Pulmonary artery endothelial cell (primary cell): Measurements from ENCODE around the gene PPP1R12C. TPM values are rescaled to one million over a fixed set of nuclear protein-coding genes. Genes with fewer than 3 reads are reported as not detected.
A peak's percentile ranks its signal among the peaks of the same experiment; 100 is the strongest.
"Not testable (repeated sequence)": the region's sequence is repeated elsewhere in the genome, so short reads cannot be mapped to it uniquely, and the experiment has no call there.

Experiments used
- DNase-seq: peaks from one replicate; pipeline ENCODE4 v3.0.0-alpha.2; 2011; ENCODE audit warnings: low read depth, low spot score
- total RNA-seq: library from RNA; depleted of rRNA; stranded (reverse); fragments of >200 nt; gene quantifications from 2 replicates; pipeline ENCODE4 v1.2.3, GENCODE V29; 2014

Gene PPP1R12C
- total RNA-seq, 1 donor from 2014 or later: 34.8 TPM

DNA sequence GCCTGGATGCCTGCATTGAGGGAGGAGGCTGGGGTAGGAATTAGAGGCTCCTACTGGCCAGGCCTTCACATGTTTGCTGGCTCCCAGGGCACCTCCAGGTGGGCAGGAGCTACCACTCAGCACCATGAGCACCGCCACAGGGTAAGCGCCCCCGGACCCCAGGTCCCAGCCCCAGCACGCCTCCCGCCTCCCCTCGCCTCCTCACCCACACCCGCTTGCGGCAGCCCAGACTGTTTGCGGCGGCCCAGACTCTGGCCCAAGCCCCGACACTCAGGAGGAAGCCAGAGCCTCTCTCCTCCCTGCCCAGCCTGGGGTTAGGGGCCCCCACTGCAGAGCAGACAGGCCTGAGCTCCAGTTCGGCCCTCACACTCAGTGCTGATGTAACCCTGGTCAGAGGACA is 41.1 kb downstream of the PPP1R12C start:
- DNase-seq: no peak

DNA sequence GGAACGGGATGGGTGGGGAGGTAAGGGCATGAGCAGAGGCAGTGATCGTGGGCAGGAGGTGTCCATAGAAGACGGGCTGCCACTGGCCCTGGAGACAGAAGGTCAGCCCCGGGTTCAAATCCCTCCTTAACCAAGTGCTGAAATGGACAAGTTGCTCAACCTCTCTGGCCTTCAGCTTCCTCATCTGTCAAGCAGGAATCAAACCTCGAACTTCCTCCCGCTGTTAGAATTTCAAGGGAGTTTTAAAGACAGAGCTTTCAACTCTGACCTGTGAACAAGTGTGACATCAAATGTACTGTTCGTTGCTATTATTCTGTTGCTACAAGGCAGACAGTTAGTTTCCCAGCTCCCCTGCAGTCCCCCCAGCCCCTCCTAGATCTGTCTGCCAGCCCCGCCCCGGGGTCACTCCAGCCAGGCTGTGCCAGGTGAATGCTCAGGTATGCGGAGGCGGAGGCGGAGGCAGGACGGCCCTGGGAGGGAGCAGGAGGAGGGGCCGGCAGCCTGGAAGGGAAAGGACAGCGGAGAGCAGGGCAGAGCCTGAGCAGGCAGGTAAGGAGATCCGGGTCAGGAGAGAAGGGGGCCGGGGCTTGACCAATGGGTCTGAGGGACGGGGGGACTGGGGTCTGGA is 42.0 kb downstream of the PPP1R12C start, which contains the start of gene EPS8L1:
Gene EPS8L1, plus strand, starts transcription at position 499 of the 628 bp plus-strand sequence. CDS start 576 bp downstream, outside the sequence.
- DNase-seq: no peak

DNA sequence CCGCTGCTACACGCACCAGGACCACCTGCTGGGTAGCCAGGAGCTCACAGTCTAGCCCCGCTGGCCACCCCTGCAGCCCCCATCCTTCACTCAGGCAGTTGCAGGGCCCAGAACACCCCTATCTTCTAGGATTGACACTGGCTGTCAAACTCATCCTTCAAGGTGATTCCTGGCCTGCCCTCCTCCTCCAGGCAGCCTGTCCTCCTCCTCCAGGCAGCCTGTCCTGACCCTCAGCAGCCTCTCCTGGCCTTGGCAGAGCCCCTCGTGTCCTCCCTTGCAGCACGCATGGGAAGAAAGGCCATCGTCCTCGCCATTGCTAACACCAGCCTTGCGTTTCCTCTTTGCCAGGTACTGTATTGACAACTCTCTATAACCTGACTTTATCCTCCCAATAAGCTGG is 45.5 kb downstream of the PPP1R12C start:
- DNase-seq: no peak

GRCh38 chr19:55071129-55071502 is 46.3 kb downstream of the PPP1R12C start:
- DNase-seq: no peak

DNA sequence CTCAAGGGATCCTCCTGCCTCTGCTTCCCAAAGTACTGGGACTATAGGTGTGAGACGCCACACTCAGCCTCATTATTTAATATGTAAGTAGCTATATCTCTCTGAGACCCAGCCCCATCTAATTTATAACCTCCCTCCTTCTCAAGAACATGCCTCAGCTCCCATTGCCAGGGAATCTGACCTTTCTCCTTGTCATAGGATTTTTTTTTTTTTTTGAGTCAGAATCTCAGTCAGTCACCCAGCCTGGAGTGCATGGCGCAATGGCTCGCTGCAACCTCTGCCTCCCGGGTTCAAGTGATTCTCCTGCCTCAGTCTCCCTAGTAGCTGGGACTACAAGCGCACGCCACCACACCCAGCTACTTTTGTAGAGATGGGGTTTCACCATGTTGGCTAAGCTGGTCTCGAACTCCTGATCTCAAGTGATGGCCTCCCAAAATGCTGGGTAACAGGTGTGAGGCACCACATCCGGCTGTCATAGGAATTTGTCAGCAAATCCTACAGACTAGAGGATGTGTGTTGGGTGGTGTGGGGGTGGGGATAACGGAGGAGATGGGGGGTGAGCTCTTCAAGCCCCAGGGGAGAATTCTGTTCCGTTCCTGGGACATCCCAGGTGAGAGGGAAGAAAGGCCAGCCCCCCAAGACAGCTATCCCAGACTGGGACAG is 46.8 kb downstream of the PPP1R12C start:
- no peak for DNase-seq

GRCh38 chr19:55069865-55070197 is 47.6 kb downstream of the PPP1R12C start:
- no peak for DNase-seq

GRCh38 chr19:55068950-55069864 is 48.2 kb downstream of the PPP1R12C start:
- no peak for DNase-seq

GRCh38 chr19:55067869-55068268 is 49.6 kb downstream of the PPP1R12C start:
- no peak for DNase-seq

GRCh38 chr19:55066107-55066709 is 51.2 kb downstream of the PPP1R12C start:
- no peak for DNase-seq

DNA sequence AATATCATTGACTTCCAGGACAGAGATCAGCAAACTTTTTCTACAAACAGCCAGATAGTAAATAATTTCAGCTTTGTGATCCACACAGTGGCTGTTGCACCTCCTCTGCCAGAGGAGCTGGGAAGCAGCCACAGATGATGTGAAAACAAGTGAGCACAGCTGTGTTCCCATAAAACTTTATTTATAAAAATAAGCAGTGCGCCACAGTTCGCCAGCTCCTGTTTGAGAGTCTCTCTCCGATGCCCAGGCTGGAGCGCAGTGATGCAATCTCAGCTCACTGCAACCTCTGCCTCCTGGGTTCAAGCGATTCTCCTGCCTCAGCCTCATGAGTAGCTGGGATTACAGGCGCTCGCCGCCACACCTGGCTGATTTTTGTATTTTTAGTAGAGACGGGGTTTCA is 51.9 kb downstream of the PPP1R12C start:
- DNase-seq: not testable (repeated sequence)

- no peak for DNase-seq
Measured at GRCh38 chr19:55063492-55063843, 54.0 kb downstream of the PPP1R12C start.

DNA sequence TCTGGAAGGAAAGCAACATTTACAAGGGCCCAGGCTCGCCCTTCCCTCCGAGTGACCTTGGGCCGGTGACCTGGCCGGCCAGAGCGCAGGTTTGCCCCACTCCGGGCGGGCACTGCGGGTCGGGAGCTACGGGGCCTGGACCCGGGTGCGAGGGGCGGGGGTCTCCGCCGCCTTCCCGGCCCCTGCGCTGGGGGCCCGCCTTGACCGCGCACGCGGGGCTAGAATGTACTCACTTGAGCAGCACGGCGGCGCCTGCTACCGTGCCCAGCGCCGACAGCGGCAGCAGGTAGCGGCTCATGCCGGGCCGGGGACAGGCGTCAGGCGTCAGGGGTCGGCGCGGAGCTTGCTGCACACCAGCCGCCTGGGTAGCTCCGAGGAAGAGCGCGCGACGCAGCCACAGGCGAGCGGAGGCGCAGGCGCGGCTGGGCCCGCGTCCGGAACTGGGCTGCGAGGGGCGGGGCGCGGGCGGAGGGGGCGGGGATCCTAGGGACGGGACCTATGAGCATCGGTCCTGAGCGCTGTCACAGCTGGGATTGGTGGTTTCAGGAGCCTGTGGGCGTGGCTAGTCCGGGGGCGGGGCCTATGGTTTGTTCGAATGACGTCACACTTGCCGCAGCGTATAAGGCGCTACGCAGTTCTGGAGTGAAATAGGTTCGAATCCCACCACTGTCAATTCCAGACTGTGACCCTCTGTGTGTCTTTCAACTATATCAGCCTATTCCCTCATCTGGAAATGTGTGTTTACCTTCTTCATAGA is 54.5 kb downstream of the PPP1R12C start, which contains the start of gene RDH13:
Gene RDH13, minus strand, starts transcription at position 414 of the 757 bp plus-strand sequence. Its CDS starts 116 bp downstream, at position 298.
- peak; percentile 90 for DNase-seq

- not testable (repeated sequence) for DNase-seq
Measured at GRCh38 chr19:55060287-55060686, 57.1 kb downstream of the PPP1R12C start.

- no peak for DNase-seq
Measured at GRCh38 chr19:55058781-55059610, 58.4 kb downstream of the PPP1R12C start.

DNA sequence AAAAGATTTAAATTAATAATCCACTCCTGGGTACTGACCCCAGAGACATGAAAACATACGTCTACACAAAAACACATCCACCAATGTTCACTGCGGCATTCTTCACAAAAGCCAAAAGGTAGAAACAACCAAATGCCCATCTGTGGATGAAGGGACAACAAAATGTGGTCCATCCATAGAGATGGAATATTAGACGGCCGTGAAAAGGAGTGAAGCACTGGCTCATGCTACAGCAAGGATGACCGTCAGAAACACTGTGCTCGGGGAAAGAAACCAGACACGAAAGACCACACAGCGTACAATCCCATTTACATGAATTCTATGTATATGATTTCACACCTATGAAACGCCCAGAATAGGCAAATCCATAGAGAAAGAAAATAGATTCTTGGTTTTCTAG is 60.6 kb downstream of the PPP1R12C start:
- no peak for DNase-seq

- DNase-seq: no peak
Measured at GRCh38 chr19:55053735-55054134, 63.7 kb downstream of the PPP1R12C start.

- DNase-seq: no peak
Measured at GRCh38 chr19:55050749-55051532, 66.5 kb downstream of the PPP1R12C start.

DNA sequence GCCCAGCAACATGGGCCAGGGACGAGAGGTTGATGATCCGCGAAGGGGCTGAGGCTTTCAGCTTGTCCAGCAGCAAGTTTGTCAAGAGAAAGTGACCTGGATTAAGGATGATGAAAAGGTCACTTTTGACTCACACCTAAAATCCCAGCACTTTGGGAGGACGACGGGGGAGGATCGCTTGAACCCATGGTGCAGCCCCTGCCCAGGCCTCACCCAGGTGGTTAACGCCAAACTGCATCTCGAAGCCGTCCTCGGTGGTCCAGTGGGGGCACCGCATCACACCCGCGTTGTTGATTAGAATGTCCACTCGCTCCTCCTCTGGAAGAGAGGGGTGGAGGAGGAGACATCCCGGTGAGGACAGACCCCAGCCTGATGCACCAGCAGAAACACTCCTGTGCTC is 69.0 kb downstream of the PPP1R12C start:
- DNase-seq: no peak

- no peak for DNase-seq
Measured at GRCh38 chr19:55047951-55048350, 69.5 kb downstream of the PPP1R12C start.
